OCI-LY3 (cell line): ENCODE data around the gene RXYLT1.

Experiments
- H2AFZ ChIP-seq: fragments of 200-600, 300-600 bp; shearing (Covaris generic); 2 replicates; pipeline ENCODE4 v1.6.0; 2014; ENCODE audit warnings: antibody characterized with exemption, low read depth, low read length
- H3K27ac ChIP-seq: fragments of 200-600, 300-600 bp; sonication (generic); 2 replicates; pipeline ENCODE4 v1.5.1; 2014; ENCODE audit warnings: mild to moderate bottlenecking, low read length, moderate library complexity, mixed read lengths
- H3K27me3 ChIP-seq: fragments of 200-600, 300-600 bp; sonication (generic); 2 replicates; pipeline ENCODE4 v1.6.1; 2014; ENCODE audit warnings: low read depth, low read length, mixed read lengths
- H3K36me3 ChIP-seq: fragments of 200-600, 300-600 bp; sonication (generic); replicated peaks from 2 replicates; pipeline ENCODE3; 2014; ENCODE audit warnings: low read depth, low read length, mixed read lengths
- H3K4me1 ChIP-seq: fragments of 300-600, 200-600 bp; sonication (generic); 2 replicates; pipeline ENCODE4 v1.6.1; 2014; ENCODE audit warnings: low read length, mixed read lengths
- H3K4me2 ChIP-seq: fragments of 200-600, 300-600 bp; sonication (generic); 2 replicates; pipeline ENCODE4 v1.6.1; 2014; ENCODE audit warnings: low read length, mixed read lengths
- H3K4me3 ChIP-seq: fragments of 300-600, 200-600 bp; sonication (generic); 2 replicates; pipeline ENCODE4 v1.5.1; 2014; ENCODE audit warnings: antibody characterized with exemption, mild to moderate bottlenecking, low read length, moderate library complexity
- H3K79me2 ChIP-seq: fragments of 300-600, 200-600 bp; shearing (Covaris generic); 2 replicates; pipeline ENCODE4 v1.6.1; 2014; ENCODE audit warnings: mild to moderate bottlenecking, low read length, mixed read lengths
- H3K9ac ChIP-seq: fragments of 300-600, 200-600 bp; shearing (Covaris generic); 2 replicates; pipeline ENCODE4 v1.6.0; 2014; ENCODE audit warnings: mild to moderate bottlenecking, low read length, moderate library complexity
- H3K9me3 ChIP-seq: fragments of 200-600, 300-600 bp; shearing (Covaris generic); 2 replicates; pipeline ENCODE4 v1.6.1; 2014; ENCODE audit warnings: low read length, mixed read lengths; ENCODE audit not compliant: insufficient read depth
- H4K20me1 ChIP-seq: fragments of 200-600, 300-600 bp; sonication (generic); 2 replicates; pipeline ENCODE4 v1.6.1; 2016; ENCODE audit warnings: low read length, mixed read lengths; ENCODE audit not compliant: insufficient read depth
- CTCF ChIP-seq: fragments of 200-600, 300-600 bp; sonication (generic); IDR thresholded peaks from 2 replicates; pipeline ENCODE4 v1.5.1; 2014; ENCODE audit warnings: antibody characterized with exemption, low read length, low read depth
- EZH2phosphoT487 ChIP-seq: fragments of 200-600 bp; shearing (Covaris generic); IDR thresholded peaks from 2 replicates; pipeline ENCODE4 v1.6.1; 2018; ENCODE audit warnings: antibody characterized with exemption, mixed run types, low read depth

Gene RXYLT1

GRCh38 chr12:63853978-63854377 is 74.3 kb downstream of the RXYLT1 start:
- H3K36me3 ChIP-seq: no peaks in the 10 kb centered on the region
- no peaks in the 10 kb centered on the region for H3K4me1 ChIP-seq
- H3K9me3 ChIP-seq: no peaks in the 10 kb centered on the region
- TF ChIP-seq CTCF: no peak
- no peak for TF ChIP-seq EZH2phosphoT487
- H4K20me1 ChIP-seq: no peaks in the 10 kb centered on the region
- H3K4me3 ChIP-seq: no peak overlapping the region
- H3K9ac ChIP-seq: no peak overlapping the region
- no peak overlapping the region for H3K27ac ChIP-seq
- H3K4me2 ChIP-seq: no peak overlapping the region
- no peaks in the 10 kb centered on the region for H3K27me3 ChIP-seq
- H2AFZ ChIP-seq: no peak overlapping the region
- no peaks in the 10 kb centered on the region for H3K79me2 ChIP-seq

GRCh38 chr12:63855299-63855698 is 75.6 kb downstream of the RXYLT1 start:
- H3K9me3 ChIP-seq: no peaks in the 10 kb centered on the region
- H3K27ac ChIP-seq: no peak overlapping the region
- no peak overlapping the region for H3K4me3 ChIP-seq
- H3K27me3 ChIP-seq: no peaks in the 10 kb centered on the region
- H3K4me1 ChIP-seq: no peaks in the 10 kb centered on the region
- no peak overlapping the region for H2AFZ ChIP-seq
- H4K20me1 ChIP-seq: no peaks in the 10 kb centered on the region
- no peaks in the 10 kb centered on the region for H3K79me2 ChIP-seq
- no peak overlapping the region for H3K9ac ChIP-seq
- no peak for TF ChIP-seq EZH2phosphoT487
- TF ChIP-seq CTCF: no peak
- no peak overlapping the region for H3K4me2 ChIP-seq
- H3K36me3 ChIP-seq: no peaks in the 10 kb centered on the region

GRCh38 chr12:63857771-63858670 is 78.3 kb downstream of the RXYLT1 start:
- Histone ChIP-seq H3K9ac (no peak overlapping the region), H4K20me1 (no peaks in the 10 kb centered on the region), H3K4me3 (no peak overlapping the region), H3K27me3 (no peaks in the 10 kb centered on the region), H3K9me3 (no peaks in the 10 kb centered on the region), H3K36me3 (no peaks in the 10 kb centered on the region), H3K27ac (no peak overlapping the region), H3K79me2 (no peaks in the 10 kb centered on the region), H3K4me2 (no peak overlapping the region), H3K4me1 (no peaks in the 10 kb centered on the region), H2AFZ (no peak overlapping the region)
- no peak for TF ChIP-seq EZH2phosphoT487
- TF ChIP-seq CTCF: no peak
